ENCODE results near the gene VWA7. TPM values are rescaled to one million over a fixed set of nuclear protein-coding genes. Genes with fewer than 3 reads are reported as not detected.

Gene VWA7
- total and polyA plus RNA-seq, 9 donors = 0.71 to 2.1 (median 1.6) TPM

DNA sequence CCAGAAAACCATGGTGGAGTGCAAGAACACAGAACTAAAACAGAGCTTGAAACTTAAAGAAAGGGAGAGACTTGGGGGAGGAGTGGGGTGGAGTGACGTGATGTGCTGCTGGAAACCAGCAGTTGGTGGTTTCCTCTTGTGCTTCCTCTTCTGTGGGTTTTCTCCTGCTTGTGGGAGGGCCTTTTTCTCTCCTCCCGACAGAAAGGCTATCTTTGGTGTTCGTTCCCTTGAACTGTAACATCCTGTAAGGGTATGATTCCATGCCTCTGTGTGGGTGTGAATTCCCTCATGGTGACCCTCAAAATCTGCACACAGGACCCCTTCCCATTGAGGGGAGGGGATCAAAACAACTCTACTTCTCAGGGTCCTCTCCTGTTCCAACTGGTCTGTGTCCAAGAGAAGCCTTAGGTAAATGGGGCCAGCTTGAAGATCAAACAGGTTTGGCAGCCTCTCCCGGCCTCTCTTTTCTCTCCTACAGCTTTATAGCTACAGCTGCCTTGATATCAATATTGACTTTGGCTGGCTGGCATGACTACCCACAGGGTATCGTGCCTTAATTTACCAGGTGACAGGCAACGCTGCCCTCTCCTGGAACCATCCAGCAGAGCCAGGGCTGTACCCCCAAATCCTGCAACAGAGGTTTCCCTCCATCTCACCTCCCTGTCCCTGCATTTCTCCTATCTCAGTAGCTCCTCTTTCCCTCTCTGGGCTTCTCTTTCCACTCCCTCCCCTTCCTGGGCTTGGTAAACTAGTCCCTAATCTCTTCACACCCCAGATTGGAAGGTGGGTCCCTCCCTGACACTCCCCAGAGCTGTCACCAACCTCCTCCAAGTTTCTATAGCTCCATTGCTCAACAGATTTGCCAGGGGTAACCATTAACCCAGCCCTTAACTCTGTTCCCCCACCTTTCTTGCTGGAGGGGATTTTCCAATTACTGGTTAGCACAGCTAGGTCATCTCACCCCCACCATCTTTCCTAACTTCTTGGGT lies 38.8 kb downstream of the VWA7 start:
- Histone ChIP-seq H3K27ac (ENCODE audit: low read length) (peak overlapping the region; percentile 97), H3K9me3 (replicated peaks; ENCODE audit: control insufficient read depth, low read depth, low read length) (no peaks in the 10 kb centered on the region), H3K36me3 (ENCODE audit: control insufficient read depth, insufficient read depth, low read length) (peaks cover 35% of the 10 kb centered on the region), H3K4me3 (ENCODE audit: low read length) (no peak overlapping the region), H3K27me3 (ENCODE audit: control insufficient read depth, insufficient read depth, low read length) (no peaks in the 10 kb centered on the region), H3K4me1 (ENCODE audit: control insufficient read depth, insufficient read depth, low read length) (peaks cover 49% of the 10 kb centered on the region)
- WGBS (ENCODE audit: insufficient coverage) = 34% methylated on average over 4 of the region's 6 CpGs
- DNase-seq = peak; percentile 90

DNA sequence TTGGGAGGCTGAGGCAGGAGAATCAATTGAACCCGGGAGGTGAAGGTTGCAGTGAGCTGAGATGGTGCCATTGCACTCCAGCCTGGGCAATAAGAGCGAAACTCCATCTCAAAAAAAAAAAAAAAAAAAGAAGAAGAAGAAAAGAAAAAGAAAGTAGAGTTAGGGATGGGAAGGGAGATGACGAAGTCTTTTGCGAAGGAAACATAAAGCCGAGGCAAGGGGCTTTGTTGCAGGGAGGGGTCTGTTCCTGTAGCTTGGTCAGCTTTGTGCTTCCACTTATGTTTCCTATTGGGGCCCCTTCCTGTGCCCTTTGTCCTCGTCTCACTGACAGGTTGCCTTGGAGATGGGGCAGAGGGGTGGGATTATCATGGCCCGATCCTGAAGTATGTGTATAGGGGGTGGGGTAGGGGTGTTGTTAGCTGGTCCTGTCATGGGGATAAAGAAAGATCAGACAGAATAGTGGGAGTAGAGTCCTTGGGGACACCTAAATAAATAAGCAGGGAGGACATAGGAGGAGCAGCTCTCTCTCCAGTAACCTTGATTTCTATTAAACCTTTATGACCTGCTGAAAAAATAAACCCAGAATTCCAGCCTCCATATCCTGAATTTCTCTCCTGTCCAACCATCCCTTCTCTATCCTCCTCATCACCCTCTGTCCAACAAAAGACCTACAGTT lies 39.7 kb downstream of the VWA7 start:
- DNase-seq = peak; percentile 77
- 61% methylated on average over 5 of the region's 7 CpGs for WGBS (ENCODE audit: insufficient coverage)
- H3K36me3 ChIP-seq (ENCODE audit: control insufficient read depth, insufficient read depth, low read length) = peaks cover 35% of the 10 kb centered on the region
- no peaks in the 10 kb centered on the region for H3K27me3 ChIP-seq (ENCODE audit: control insufficient read depth, insufficient read depth, low read length)
- no peak overlapping the region for H3K4me3 ChIP-seq (ENCODE audit: low read length)
- H3K4me1 ChIP-seq (ENCODE audit: control insufficient read depth, insufficient read depth, low read length) = peaks cover 49% of the 10 kb centered on the region
- H3K9me3 ChIP-seq (replicated peaks; ENCODE audit: control insufficient read depth, low read depth, low read length) = no peaks in the 10 kb centered on the region
- peak overlapping the region; percentile 97 for H3K27ac ChIP-seq (ENCODE audit: low read length)

DNA sequence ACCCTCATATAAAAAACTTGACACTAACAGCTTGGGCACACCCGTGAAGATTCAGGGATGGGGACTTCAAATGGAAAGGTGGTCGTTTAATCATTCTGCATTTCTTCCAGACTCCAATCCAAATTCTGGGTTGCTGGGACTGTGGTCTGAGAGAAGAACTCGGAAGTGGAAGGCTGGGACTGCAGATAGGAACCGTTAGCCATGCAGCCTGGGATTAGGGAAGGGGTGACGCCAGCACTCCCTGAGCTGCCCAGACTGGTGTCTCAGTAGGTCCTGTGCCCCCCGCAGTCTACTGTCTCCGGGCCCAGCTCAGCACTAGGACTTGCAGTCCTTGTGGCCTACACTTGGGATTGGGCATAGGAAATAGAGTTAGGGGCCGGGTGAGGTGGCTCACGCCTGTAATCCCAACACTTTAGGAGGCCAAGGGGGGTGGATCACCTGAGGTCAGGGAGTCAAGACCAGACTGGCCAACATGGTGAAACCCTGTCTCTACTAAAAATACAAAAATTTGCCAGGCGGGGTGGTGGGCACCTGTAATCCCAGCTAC lies 40.3 kb downstream of the VWA7 start:
- Histone ChIP-seq H3K27me3 (ENCODE audit: control insufficient read depth, insufficient read depth, low read length) (no peaks in the 10 kb centered on the region), H3K27ac (ENCODE audit: low read length) (peak overlapping the region; percentile 97), H3K4me3 (ENCODE audit: low read length) (peak overlapping the region; percentile 75), H3K4me1 (ENCODE audit: control insufficient read depth, insufficient read depth, low read length) (peaks cover 49% of the 10 kb centered on the region), H3K9me3 (replicated peaks; ENCODE audit: control insufficient read depth, low read depth, low read length) (no peaks in the 10 kb centered on the region), H3K36me3 (ENCODE audit: control insufficient read depth, insufficient read depth, low read length) (peaks cover 36% of the 10 kb centered on the region)
- no peak for DNase-seq
- WGBS (ENCODE audit: insufficient coverage) = 35% methylated on average over 7 of the region's 10 CpGs

DNA sequence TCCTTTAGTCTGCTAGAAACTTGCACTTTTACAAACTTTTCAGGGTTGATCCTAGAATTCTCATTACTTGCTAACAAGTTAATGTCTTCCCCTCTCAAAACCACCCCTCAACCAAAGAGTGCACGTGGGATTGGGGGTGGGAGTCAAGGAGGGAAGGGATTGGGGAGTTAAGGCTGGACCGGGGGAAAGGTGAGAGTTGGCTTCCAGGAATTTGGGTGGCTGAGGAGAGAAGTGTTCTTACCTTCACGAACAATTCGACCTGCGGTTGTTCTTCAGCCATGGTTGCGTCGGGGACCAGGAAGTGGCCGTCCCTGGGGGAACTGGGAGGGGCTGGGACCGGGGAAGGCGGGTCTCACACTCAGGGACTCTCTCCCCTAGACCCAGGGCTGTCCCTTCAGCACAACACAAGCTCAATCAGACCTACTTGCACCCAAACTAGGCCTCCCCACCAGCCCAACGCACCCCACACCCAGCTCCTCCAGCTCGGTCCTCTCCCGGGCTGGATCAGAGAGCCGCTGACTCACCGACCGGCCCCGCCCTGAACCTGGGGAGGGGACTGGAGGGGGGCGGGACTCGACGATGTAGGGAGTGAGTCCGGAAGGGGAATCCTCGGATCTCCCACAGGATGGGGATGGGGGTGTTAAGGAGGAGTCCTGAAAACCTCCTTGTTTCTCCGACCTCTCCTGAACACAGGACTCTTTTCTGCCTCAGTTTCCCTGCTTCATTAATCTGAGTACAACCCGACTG lies 40.9 kb downstream of the VWA7 start, which contains the start of gene CLIC1:
Gene CLIC1 (minus strand): TSS at position 510 of the 747 bp plus-strand sequence. CDS start 230 bp downstream, at position 280.
- DNase-seq = peak; percentile 95
- WGBS (ENCODE audit: insufficient coverage) = 0% methylated on average over 4 of the region's 24 CpGs
- Histone ChIP-seq H3K27me3 (ENCODE audit: control insufficient read depth, insufficient read depth, low read length) (no peaks in the 10 kb centered on the region), H3K9me3 (replicated peaks; ENCODE audit: control insufficient read depth, low read depth, low read length) (no peaks in the 10 kb centered on the region), H3K36me3 (ENCODE audit: control insufficient read depth, insufficient read depth, low read length) (peaks cover 36% of the 10 kb centered on the region), H3K27ac (ENCODE audit: low read length) (peak within 1 kb of the TSS; percentile 97), H3K4me3 (ENCODE audit: low read length) (peak within 1 kb of the TSS; percentile 75), H3K4me1 (ENCODE audit: control insufficient read depth, insufficient read depth, low read length) (peaks cover 49% of the 10 kb centered on the region)

DNA sequence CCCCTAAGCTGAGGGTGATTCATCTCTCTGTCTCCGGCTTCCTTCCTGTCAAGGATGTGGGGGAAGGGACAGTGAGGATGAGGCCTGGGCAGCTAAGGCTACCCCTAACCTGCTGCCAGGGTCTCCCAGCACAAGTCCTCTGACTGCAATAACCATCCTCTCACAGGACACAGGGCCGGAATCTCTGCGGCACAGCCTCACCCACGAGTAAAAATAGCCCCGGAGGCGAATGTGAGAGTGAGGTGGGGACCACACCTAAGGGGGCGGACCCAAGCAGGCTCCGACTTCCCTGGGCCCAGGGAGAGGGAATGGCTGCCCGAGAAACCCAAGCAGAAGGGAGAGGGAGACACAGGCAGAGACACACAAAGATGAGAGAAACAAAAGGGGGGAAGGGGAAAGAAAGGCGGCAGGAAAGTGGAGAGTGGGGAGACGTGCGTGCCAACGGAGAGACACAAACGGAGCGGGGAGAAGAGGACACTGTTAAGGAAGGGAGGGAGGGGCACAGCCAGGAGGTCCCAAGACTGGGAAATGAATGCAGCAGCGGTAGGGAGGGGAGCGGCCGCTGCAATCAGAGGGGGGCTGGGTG lies 42.2 kb downstream of the VWA7 start:
- no peaks in the 10 kb centered on the region for H3K27me3 ChIP-seq (ENCODE audit: control insufficient read depth, insufficient read depth, low read length)
- peak; percentile 74 for DNase-seq
- WGBS (ENCODE audit: insufficient coverage) = 4% methylated on average over 9 of the region's 18 CpGs
- H3K4me3 ChIP-seq (ENCODE audit: low read length) = peak overlapping the region; percentile 75
- no peaks in the 10 kb centered on the region for H3K9me3 ChIP-seq (replicated peaks; ENCODE audit: control insufficient read depth, low read depth, low read length)
- peaks cover 48% of the 10 kb centered on the region for H3K4me1 ChIP-seq (ENCODE audit: control insufficient read depth, insufficient read depth, low read length)
- peaks cover 42% of the 10 kb centered on the region for H3K36me3 ChIP-seq (ENCODE audit: control insufficient read depth, insufficient read depth, low read length)
- peak overlapping the region; percentile 97 for H3K27ac ChIP-seq (ENCODE audit: low read length)

DNA sequence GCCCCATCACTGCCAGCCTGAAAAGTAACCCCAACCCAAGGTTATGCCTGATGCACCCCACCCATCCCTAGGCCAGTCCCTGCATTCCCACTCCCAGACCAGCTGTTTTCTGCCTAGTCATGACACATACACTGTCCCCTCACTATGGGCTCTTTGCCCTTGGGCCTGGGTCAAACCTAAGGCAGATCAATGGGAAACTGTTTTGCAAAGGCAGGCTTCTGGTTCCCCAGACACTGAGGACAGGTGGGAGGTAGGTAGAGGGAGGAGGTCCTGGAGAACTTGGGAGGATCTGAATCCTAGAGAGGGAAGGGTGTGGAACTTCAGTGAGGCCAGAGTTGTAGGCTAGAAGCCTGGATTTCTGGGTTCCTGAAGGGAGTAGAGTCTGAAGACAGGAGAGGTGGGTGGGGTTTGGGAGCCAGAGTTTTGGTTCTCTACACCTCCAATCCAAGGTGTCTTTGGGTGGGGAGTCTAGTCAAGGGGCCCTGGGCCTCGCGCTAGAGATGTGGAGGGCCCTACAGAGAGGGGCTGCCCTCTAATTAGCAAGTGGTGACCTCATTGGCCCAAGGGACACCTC lies 42.8 kb downstream of the VWA7 start:
- Histone ChIP-seq H3K4me1 (ENCODE audit: control insufficient read depth, insufficient read depth, low read length) (peaks cover 45% of the 10 kb centered on the region), H3K9me3 (replicated peaks; ENCODE audit: control insufficient read depth, low read depth, low read length) (no peaks in the 10 kb centered on the region), H3K27me3 (ENCODE audit: control insufficient read depth, insufficient read depth, low read length) (no peaks in the 10 kb centered on the region), H3K36me3 (ENCODE audit: control insufficient read depth, insufficient read depth, low read length) (peaks cover 42% of the 10 kb centered on the region), H3K4me3 (ENCODE audit: low read length) (peak overlapping the region; percentile 75), H3K27ac (ENCODE audit: low read length) (peak overlapping the region; percentile 97)
- no CpG with 5 or more reads among the region's 2 CpGs for whole genome bisulfite sequencing (ENCODE audit: insufficient coverage)
- no peak for DNase-seq

DNA sequence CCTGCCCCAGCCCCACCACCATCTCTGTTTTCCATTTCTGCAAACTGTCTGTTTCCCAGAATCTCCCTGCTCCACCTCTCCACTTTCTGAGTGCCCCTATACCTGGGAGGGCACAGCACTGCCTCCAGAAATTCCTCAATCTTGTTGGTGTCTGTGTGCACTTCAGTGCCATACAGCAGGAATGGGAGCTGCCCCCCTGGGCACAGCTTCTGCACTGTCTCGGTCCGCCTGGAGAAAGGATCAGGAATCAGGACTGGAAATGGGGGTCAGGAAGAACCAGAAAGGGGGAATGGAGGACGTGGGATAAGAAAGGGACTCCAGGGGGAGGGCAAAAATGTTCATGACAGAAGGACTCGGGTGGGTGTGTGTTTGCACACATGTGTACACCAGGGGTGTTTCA lies 43.4 kb downstream of the VWA7 start:
- Histone ChIP-seq H3K27ac (ENCODE audit: low read length) (peak overlapping the region; percentile 97), H3K9me3 (replicated peaks; ENCODE audit: control insufficient read depth, low read depth, low read length) (no peaks in the 10 kb centered on the region), H3K36me3 (ENCODE audit: control insufficient read depth, insufficient read depth, low read length) (peaks cover 42% of the 10 kb centered on the region), H3K4me1 (ENCODE audit: control insufficient read depth, insufficient read depth, low read length) (peaks cover 46% of the 10 kb centered on the region), H3K4me3 (ENCODE audit: low read length) (no peak overlapping the region), H3K27me3 (ENCODE audit: control insufficient read depth, insufficient read depth, low read length) (no peaks in the 10 kb centered on the region)
- 86% methylated on average over 4 of the region's 4 CpGs for WGBS (ENCODE audit: insufficient coverage)
- no peak for DNase-seq

DNA sequence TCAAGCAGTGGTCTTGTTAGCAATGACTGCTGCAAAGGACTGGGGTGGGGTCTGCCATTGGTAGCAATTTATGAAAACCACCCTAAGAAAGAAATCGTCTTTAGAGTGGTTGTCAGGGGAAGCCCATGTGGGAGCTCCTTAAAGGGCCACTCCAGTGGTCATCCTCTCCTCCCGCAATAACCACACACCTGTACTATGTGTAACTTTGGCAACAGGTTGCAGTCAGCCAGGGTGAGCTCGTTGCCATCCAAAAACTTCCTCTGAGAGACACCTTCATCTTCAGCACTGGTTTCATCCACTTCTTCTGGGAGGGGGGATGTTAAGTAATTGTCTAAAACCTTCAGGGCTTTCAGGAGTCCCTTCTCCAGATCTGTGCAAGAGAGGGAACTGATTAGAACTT lies 45.1 kb downstream of the VWA7 start:
- Histone ChIP-seq H3K36me3 (ENCODE audit: control insufficient read depth, insufficient read depth, low read length) (peaks cover 58% of the 10 kb centered on the region), H3K4me1 (ENCODE audit: control insufficient read depth, insufficient read depth, low read length) (peaks cover 49% of the 10 kb centered on the region), H3K27ac (ENCODE audit: low read length) (no peak overlapping the region), H3K4me3 (ENCODE audit: low read length) (no peak overlapping the region), H3K27me3 (ENCODE audit: control insufficient read depth, insufficient read depth, low read length) (no peaks in the 10 kb centered on the region), H3K9me3 (replicated peaks; ENCODE audit: control insufficient read depth, low read depth, low read length) (no peaks in the 10 kb centered on the region)
- no peak for DNase-seq
- no CpG with 5 or more reads among the region's 3 CpGs for WGBS (ENCODE audit: insufficient coverage)

DNA sequence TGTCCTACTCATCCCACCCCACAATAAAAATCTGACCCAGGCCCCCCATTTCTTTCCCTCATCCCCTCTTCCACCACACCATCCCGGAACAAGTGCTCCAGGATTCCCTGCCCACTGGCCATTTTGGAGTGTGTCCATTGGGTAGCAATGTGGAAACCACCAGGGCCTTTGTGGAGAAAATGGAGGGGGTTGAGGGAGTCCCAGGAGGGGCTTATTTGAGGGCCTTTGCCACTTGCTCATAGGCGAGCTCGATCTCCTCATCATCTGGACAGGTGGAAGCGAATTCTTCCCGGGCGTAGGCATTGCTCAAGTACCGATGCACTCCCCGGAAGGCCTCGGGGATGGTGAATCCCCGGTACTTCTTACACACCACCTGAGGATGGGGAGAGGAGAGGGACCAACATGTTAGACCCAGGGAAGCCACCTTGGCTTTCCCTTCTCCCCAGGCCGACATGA lies 46.5 kb downstream of the VWA7 start:
- no peak overlapping the region for H3K4me3 ChIP-seq (ENCODE audit: low read length)
- H3K27ac ChIP-seq (ENCODE audit: low read length) = peak overlapping the region; percentile 100
- 68% methylated on average over 2 of the region's 11 CpGs for WGBS (ENCODE audit: insufficient coverage)
- H3K4me1 ChIP-seq (ENCODE audit: control insufficient read depth, insufficient read depth, low read length) = peaks cover 42% of the 10 kb centered on the region
- peaks cover 71% of the 10 kb centered on the region for H3K36me3 ChIP-seq (ENCODE audit: control insufficient read depth, insufficient read depth, low read length)
- H3K27me3 ChIP-seq (ENCODE audit: control insufficient read depth, insufficient read depth, low read length) = no peaks in the 10 kb centered on the region
- no peak for DNase-seq
- no peaks in the 10 kb centered on the region for H3K9me3 ChIP-seq (replicated peaks; ENCODE audit: control insufficient read depth, low read depth, low read length)
